Panc1 (cell line): ENCODE results near the gene PKP3.

ENCODE experiments used
- CTCF ChIP-seq: fragments of 450-650 bp; IDR thresholded peaks from 2 replicates; pipeline ENCODE4 v1.5.1; 2017; ENCODE audit warnings: mild to moderate bottlenecking
- POLR2AphosphoS5 ChIP-seq: IDR thresholded peaks from 2 replicates; pipeline ENCODE4 v1.6.1; 2012; ENCODE audit warnings: mild to moderate bottlenecking, low read depth, low read length, moderate library complexity
- REST ChIP-seq, 2 experiments: IDR thresholded peaks; 2 replicates each; pipeline ENCODE4 v1.6.1; 2011 to 2012; ENCODE audit warnings: low read depth in 2 of 2, control low read depth in 1 of 2, low read length in 1 of 2, mild to moderate bottlenecking in 1 of 2, moderate library complexity in 1 of 2; ENCODE audit not compliant: insufficient read depth in 1 of 2
- SIN3A ChIP-seq: IDR thresholded peaks from 2 replicates; pipeline ENCODE4 v1.6.1; 2012; ENCODE audit warnings: low read depth, mild to moderate bottlenecking, low read length, moderate library complexity, borderline replicate concordance; ENCODE audit not compliant: insufficient read depth
- TCF7L2 ChIP-seq: IDR thresholded peaks from 2 replicates; pipeline ENCODE4 v1.6.1; 2011; ENCODE audit warnings: mild to moderate bottlenecking, low read depth, low read length, inconsistent platforms

GRCh38 chr11:357582-357981, 36.4 kb upstream of the PKP3 start:
- TF ChIP-seq CTCF (no peak), TCF7L2 (no peak), POLR2AphosphoS5 (no peak), SIN3A (no peak), REST (IDR thresholded peaks at IDR 0.05; ENCODE audit: insufficient read depth in 1 of 2, low read depth in 2 of 2, low read length in 1 of 2) (no peak)
